HCT116 (cell line): Measurements from ENCODE around the gene MT3. TPM values are rescaled to one million over a fixed set of nuclear protein-coding genes. Genes with fewer than 3 reads are reported as not detected.

Experiments used
- ATAC-seq: fragments of 200-7000 bp; cut with Tn5 transposase; 2 replicates; pipeline ENCODE4 v1.9.1; 2020; ENCODE audit warnings: mild to moderate bottlenecking, moderate library complexity
- BruUV-seq: library from RNA; stranded (reverse); fragments of 400-500 nt; replicated peaks from 2 replicates; lab custom pipeline; 2021; lab: Mats Ljungman, UMichigan
- CTCF ChIA-PET: fragments of 300-600 bp; sonication (Branson Sonifier 250); formaldehyde crosslinking; loops from one replicate; lab custom pipeline; 2021; ENCODE audit warnings: antibody characterized with exemption; lab: Charles Lee
- POLR2A ChIA-PET: fragments of 300-600, 350-600 bp; sonication (Branson Sonifier 250); formaldehyde crosslinking; loops from one replicate; lab custom pipeline; 2021; ENCODE audit warnings: antibody characterized with exemption; lab: Charles Lee
- RAD21 ChIA-PET, 2 experiments: fragments of 300-600 bp; sonication (Branson Sonifier 250); formaldehyde crosslinking; loops; one replicate each; lab custom pipeline; 2023; ENCODE audit warnings: low total read pairs in 2 of 2; ENCODE audit not compliant: uncharacterized antibody in 2 of 2, unreplicated experiment in 2 of 2, low non-redundant PET in 1 of 2; lab: Charles Lee
- DNase-seq: peaks from one replicate; pipeline ENCODE4 v3.0.0-alpha.2; 2010; ENCODE audit warnings: low read depth, low spot score
- H2AFZ ChIP-seq: fragments of 200-600 bp; shearing (Covaris generic), sonication (generic); 2 replicates; pipeline ENCODE4 v1.6.1; 2017; ENCODE audit warnings: low read depth, mixed run types, mixed read lengths, antibody characterized with exemption, low read length; ENCODE audit not compliant: poor library complexity, severe bottlenecking
- H3K27ac ChIP-seq: 2 replicates; pipeline ENCODE4 v1.5.1; 2012; ENCODE audit warnings: low read depth, low read length
- H3K27me3 ChIP-seq: fragments of 200-600 bp; sonication (generic); 2 replicates; pipeline ENCODE4 v1.6.1; 2016; ENCODE audit warnings: mixed run types, low read length, mixed read lengths; ENCODE audit not compliant: insufficient read depth
- H3K36me3 ChIP-seq, 2 experiments: fragments of 200-500 bp in 1 of 2; fragments of 200-600 bp in 1 of 2; sonication (Bioruptor generic) in 1 of 2; sonication (generic) in 1 of 2; 2 replicates each; pipeline versions ENCODE4 v1.5.1 to v1.6.1; 2014 to 2016; ENCODE audit warnings: low read length in 2 of 2, inconsistent platforms in 1 of 2, mixed read lengths in 1 of 2, mixed run types in 1 of 2; ENCODE audit not compliant: insufficient read depth in 2 of 2, control insufficient read depth in 1 of 2
- H3K4me1 ChIP-seq, 2 experiments: fragments of 200-600 bp in 1 of 2; sonication (generic) in 1 of 2; 2 replicates each; pipeline versions ENCODE4 v1.5.1 to v1.6.1; 2012 to 2017; ENCODE audit warnings: low read length in 2 of 2, inconsistent platforms in 1 of 2, mild to moderate bottlenecking in 1 of 2, mixed read lengths in 1 of 2, mixed run types in 1 of 2, moderate library complexity in 1 of 2; ENCODE audit not compliant: insufficient read depth in 2 of 2, control insufficient read depth in 1 of 2
- H3K4me2 ChIP-seq: fragments of 200-600 bp; sonication (generic); 2 replicates; pipeline ENCODE4 v1.6.1; 2017; ENCODE audit warnings: mixed run types, low read length, mixed read lengths
- H3K4me3 ChIP-seq, 2 experiments: fragments of 200-600 bp in 1 of 2; sonication (generic) in 1 of 2; replicated peaks in 1 of 2; 2 replicates each; pipeline ENCODE4 v1.5.1; 2011 to 2016; ENCODE audit warnings: low read length in 2 of 2, control low read depth in 1 of 2, low read depth in 1 of 2, mild to moderate bottlenecking in 1 of 2, mixed read lengths in 1 of 2, mixed run types in 1 of 2
- H3K79me2 ChIP-seq: fragments of 200-600 bp; sonication (generic); 2 replicates; pipeline ENCODE4 v1.6.1; 2017; ENCODE audit warnings: mild to moderate bottlenecking, mixed run types, low read length, moderate library complexity, mixed read lengths; ENCODE audit not compliant: insufficient read depth
- H3K9ac ChIP-seq: fragments of 200-600 bp; sonication (generic); 2 replicates; pipeline ENCODE4 v1.6.1; 2016; ENCODE audit warnings: low read length, mixed read lengths
- H3K9me2 ChIP-seq: fragments of 200-600 bp; sonication (generic), shearing (Covaris generic); 2 replicates; pipeline ENCODE4 v1.6.1; 2017; ENCODE audit warnings: mixed run types, mild to moderate bottlenecking, moderate library complexity; ENCODE audit not compliant: insufficient read depth
- H3K9me3 ChIP-seq, 2 experiments: fragments of 200-500 bp in 1 of 2; fragments of 200-600 bp in 1 of 2; sonication (Bioruptor generic) in 1 of 2; sonication (generic) in 1 of 2; 2 replicates each; pipeline ENCODE4 v1.6.1; 2014 to 2017; ENCODE audit warnings: low read length in 2 of 2, mixed read lengths in 2 of 2, inconsistent platforms in 1 of 2, low read depth in 1 of 2, mild to moderate bottlenecking in 1 of 2, mixed run types in 1 of 2, moderate library complexity in 1 of 2; ENCODE audit not compliant: control insufficient read depth in 1 of 2, insufficient read depth in 1 of 2
- H4K20me1 ChIP-seq: fragments of 200-600 bp; sonication (generic), shearing (Covaris generic); 2 replicates; pipeline ENCODE4 v1.6.1; 2017; ENCODE audit warnings: mixed run types, mild to moderate bottlenecking, moderate library complexity; ENCODE audit not compliant: insufficient read depth
- CBX3 ChIP-seq: IDR thresholded peaks from 2 replicates; pipeline ENCODE4 v1.6.1; 2012; ENCODE audit warnings: low read depth
- CEBPB ChIP-seq: IDR thresholded peaks from 2 replicates; pipeline ENCODE4 v1.6.1; 2012; ENCODE audit warnings: low read depth
- ELF1 ChIP-seq: IDR thresholded peaks from 2 replicates; pipeline ENCODE4 v1.6.1; 2012; ENCODE audit warnings: low read depth, borderline replicate concordance
- EZH2 ChIP-seq: fragments of 200-600 bp; sonication (generic); IDR thresholded peaks from 2 replicates; pipeline ENCODE4 v1.6.1; 2017; ENCODE audit warnings: antibody characterized with exemption, mixed run types
- FOSL1 ChIP-seq: IDR thresholded peaks from 2 replicates; pipeline ENCODE4 v1.6.1; 2012; ENCODE audit warnings: low read depth
- POLR2A ChIP-seq: IDR thresholded peaks from 2 replicates; pipeline ENCODE4 v1.7.0; 2011; ENCODE audit warnings: borderline replicate concordance; ENCODE audit not compliant: insufficient read depth, insufficient read length; ENCODE audit errors: extremely low read depth
- POLR2AphosphoS5 ChIP-seq: IDR thresholded peaks from 2 replicates; pipeline ENCODE4 v1.6.1; 2011; ENCODE audit warnings: mild to moderate bottlenecking, low read depth, low read length, moderate library complexity
- RAD21 ChIP-seq: IDR thresholded peaks from 2 replicates; pipeline ENCODE4 v1.6.1; 2012; ENCODE audit warnings: low read depth, mild to moderate bottlenecking
- SP1 ChIP-seq: IDR thresholded peaks from 2 replicates; pipeline ENCODE4 v1.6.1; 2012; ENCODE audit warnings: low read depth
- ZFX ChIP-seq: fragments of 450-650 bp; IDR thresholded peaks from 2 replicates; pipeline ENCODE4 v1.6.1; 2017
- intact Hi-C: fragments of 100-400 bp; cut with micrococcal nuclease; formaldehyde crosslinking; loops from 2 replicates; pipeline ENCODE4 v1.10.0; 2022
- total RNA-seq: library from RNA; stranded (reverse); gene quantifications from one replicate; pipeline ENCODE4 v1.2.1, GENCODE V29; 2021; ENCODE audit not compliant: unreplicated experiment
- TF ChIP-seq, protein P1 (sequence below), 3 experiments: fragments of 200-600 bp in 1 of 3; sonication (generic) in 1 of 3; IDR thresholded peaks in 2 of 3; conservative IDR thresholded peaks in 1 of 3; 2 replicates each; pipeline ENCODE4 v1.5.1; 2012 to 2017; ENCODE audit warnings: low read depth in 2 of 3, low read length in 2 of 3, antibody characterized with exemption in 1 of 3, borderline replicate concordance in 1 of 3, control low read depth in 1 of 3, mild to moderate bottlenecking in 1 of 3, mixed read lengths in 1 of 3, mixed run types in 1 of 3, moderate library complexity in 1 of 3; ENCODE audit not compliant: insufficient read depth in 1 of 3

Gene MT3
- total RNA-seq, 1 experiment from 2014 or later, result not detected

- Histone ChIP-seq H3K36me3 (no peaks in the 10 kb centered on the region), H3K79me2 (peaks cover 14% of the 10 kb centered on the region), H3K27ac (peak overlapping the region; percentile 96), H3K9me2 (no peaks in the 10 kb centered on the region), H3K27me3 (no peaks in the 10 kb centered on the region), H4K20me1 (no peaks in the 10 kb centered on the region), H3K4me3 (peak overlapping the region in 1 of 2 experiments; percentile 85; a peak in 3 of 4 replicates), H2AFZ (no peak overlapping the region), H3K4me1 (peaks cover 73 to 89% of the 10 kb centered on the region in 2 experiments), H3K9ac (peak overlapping the region; percentile 91), H3K9me3 (no peaks in the 10 kb centered on the region), H3K4me2 (peak overlapping the region; percentile 95)
- no peak for DNase-seq
- RAD21 ChIA-PET, result interaction anchor here (1.7 to 2.0 kb wide), 2 partner anchors 14 to 15 kb away, joined by 4 to 5 read pairs; partner anchors contain the start of gene MT1E (in 2 of the 2)
- no peak for ATAC-seq
- CTCF ChIA-PET, result interaction anchor here (0.7 to 1.7 kb wide), 4 partner anchors 9 to 91 kb away, joined by 3 to 6 read pairs (median 4); partner anchors contain the start of gene MT1E
- POLR2A ChIA-PET, result interaction anchor here (1.2 to 16.1 kb wide), 4 partner anchors 14 to 321 kb away, joined by 3 to 344 read pairs (median 4); partner anchors contain the start of genes HERPUD1 and MT1E
- intact Hi-C loops, result no loop called here
- TF ChIP-seq ZFX (no peak), FOSL1 (no peak), POLR2AphosphoS5 (no peak), RAD21 (no peak), CBX3 (no peak), ELF1 (no peak), CEBPB (no peak), SP1 (no peak), POLR2A (no peak), EZH2 (no peak)
- TF ChIP-seq, protein P1, sequence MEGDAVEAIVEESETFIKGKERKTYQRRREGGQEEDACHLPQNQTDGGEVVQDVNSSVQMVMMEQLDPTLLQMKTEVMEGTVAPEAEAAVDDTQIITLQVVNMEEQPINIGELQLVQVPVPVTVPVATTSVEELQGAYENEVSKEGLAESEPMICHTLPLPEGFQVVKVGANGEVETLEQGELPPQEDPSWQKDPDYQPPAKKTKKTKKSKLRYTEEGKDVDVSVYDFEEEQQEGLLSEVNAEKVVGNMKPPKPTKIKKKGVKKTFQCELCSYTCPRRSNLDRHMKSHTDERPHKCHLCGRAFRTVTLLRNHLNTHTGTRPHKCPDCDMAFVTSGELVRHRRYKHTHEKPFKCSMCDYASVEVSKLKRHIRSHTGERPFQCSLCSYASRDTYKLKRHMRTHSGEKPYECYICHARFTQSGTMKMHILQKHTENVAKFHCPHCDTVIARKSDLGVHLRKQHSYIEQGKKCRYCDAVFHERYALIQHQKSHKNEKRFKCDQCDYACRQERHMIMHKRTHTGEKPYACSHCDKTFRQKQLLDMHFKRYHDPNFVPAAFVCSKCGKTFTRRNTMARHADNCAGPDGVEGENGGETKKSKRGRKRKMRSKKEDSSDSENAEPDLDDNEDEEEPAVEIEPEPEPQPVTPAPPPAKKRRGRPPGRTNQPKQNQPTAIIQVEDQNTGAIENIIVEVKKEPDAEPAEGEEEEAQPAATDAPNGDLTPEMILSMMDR (IDR thresholded peaks at IDR 0.05 in 2 of 3, conservative IDR thresholded peaks at IDR 0.05 in 1 of 3; ENCODE audit: borderline replicate concordance in 1 of 3, insufficient read depth in 1 of 3, low read depth in 2 of 3, low read length in 2 of 3), result no peak
- BruUV-seq, result no TSS peak
Observed at GRCh38 chr16:56610609-56611111, 21.3 kb downstream of the MT3 start.
